HG03196 (cell line): ENCODE results near the gene DUSP5.
A peak's percentile ranks its signal among the peaks of the same experiment; 100 is the strongest.
"Not testable (repeated sequence)": the region's sequence is repeated elsewhere in the genome, so short reads cannot be mapped to it uniquely, and the experiment has no call there.

ENCODE experiments used
- ATAC-seq: cut with Tn5 transposase; IDR thresholded peaks from one replicate; pipeline ENCODE4 v1.9.1; 2021; ENCODE audit not compliant: unreplicated experiment

Gene DUSP5

DNA sequence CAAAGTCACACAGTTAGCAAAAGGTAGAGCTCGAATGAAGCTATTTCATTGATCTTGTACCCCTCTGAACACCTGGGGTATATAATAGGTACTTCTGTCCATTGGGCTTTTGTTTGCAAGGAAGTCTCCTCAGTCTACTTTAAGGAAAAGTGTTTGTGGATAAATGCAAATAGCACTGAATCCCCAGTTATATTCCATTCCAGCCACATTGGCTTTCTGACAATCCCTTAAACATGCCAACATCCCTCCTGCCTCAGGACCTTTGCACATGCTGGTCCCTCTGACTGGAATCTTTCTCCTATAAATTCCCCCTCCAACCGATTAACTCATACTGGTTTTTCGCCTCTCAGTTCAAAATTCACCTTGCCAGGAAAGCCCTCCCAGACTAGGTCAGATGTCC is 17.1 kb downstream of the DUSP5 start:
- no peak for ATAC-seq

- no peak for ATAC-seq
Measured at GRCh38 chr10:110516815-110517492, 19.2 kb downstream of the DUSP5 start.

GRCh38 chr10:110522365-110522988 is 24.8 kb downstream of the DUSP5 start:
- ATAC-seq: no peak

- ATAC-seq: no peak
Measured at GRCh38 chr10:110523736-110524135, 26.0 kb downstream of the DUSP5 start.

DNA sequence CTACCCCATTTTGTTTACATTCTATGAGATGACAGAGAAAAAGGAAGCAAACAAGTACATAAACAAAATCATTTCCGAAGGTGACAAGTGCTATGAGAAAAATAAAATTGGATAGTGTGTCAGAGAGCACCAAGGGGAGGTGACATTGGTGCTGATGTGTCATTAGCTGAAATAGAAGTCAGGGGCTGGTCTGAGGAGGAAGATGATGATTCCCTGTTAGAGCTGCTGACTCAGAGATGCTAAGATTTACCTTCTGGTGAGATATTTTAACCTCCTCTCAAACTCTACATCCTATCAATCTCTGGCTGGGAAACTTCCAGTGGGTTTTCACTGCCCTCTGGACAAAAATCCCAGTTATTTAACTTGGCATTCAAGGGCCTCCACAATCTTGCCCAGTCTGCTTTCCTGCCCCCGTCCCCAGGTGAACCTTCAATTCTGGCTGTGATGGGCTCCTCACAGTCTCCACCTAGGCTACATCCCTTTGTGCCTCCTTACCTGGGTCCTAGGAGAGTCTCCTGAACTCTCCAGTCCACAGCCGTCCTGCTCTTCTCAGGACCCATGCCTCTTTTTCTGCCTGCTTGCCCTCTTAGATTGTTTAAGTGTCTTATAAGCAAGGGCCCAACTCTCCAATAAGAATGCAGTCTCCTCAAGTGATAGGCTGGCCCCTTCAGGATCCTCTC is 26.6 kb downstream of the DUSP5 start:
- ATAC-seq: no peak

DNA sequence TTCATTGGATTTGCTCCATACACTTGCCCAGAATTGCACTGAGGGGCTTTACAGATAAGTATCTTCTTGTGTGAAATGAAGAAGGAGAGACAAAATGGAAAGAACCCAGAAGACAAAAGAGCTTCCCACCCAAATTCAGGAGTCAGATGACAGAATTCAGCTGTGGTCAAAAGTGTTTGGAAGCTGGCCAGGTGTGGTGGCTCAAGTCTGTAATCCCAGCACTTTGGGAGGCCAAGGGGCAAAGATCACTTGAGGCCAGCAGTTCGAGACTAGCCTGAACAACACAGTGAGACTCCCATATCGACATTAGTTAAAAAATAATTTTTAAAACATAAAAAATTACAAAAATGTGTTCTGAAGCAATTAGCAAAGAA is 27.1 kb downstream of the DUSP5 start:
- ATAC-seq: no peak

GRCh38 chr10:110525349-110526260 is 27.9 kb downstream of the DUSP5 start:
- no peak for ATAC-seq

- no peak for ATAC-seq
Measured at GRCh38 chr10:110527731-110528171, 30.0 kb downstream of the DUSP5 start.

DNA sequence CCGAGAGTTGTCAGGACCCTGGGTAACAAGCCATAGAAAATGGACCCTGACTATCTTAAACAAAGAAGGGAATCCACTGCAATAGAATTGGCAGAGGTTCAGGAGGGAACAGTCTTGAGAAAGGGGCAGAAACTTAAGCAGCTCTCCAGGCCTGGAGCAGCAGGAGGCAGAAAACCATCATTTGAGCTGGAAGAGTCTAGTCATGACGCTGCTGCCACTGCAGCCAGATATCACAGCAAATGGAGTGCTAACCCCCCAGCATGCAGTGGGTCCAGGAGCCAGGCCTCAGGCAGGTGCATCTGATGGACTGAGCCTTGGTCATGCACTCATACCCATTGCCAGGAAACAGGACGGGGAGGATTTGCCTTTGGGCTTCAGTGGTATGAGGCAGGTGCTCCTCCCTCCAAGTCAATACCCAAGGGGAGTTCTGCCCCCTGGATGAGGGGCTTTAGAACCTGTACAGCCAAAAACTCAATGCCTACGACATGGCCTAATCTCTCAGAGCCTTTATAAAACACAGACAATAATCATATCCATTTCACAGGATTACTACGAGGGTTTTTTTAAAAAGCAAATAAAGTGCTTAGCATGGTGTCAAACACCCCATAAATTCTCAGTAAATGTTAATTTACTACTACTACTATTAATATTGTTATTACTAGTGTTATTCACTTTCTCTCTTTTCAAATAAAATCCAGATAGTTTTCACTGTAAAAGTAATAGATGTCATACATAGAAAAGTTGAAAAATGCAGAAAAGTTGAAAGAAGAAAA is 30.7 kb downstream of the DUSP5 start:
- no peak for ATAC-seq

- not testable (repeated sequence) for ATAC-seq
Measured at GRCh38 chr10:110528997-110529524, 31.4 kb downstream of the DUSP5 start.

- ATAC-seq: no peak
Measured at GRCh38 chr10:110529596-110530011, 31.9 kb downstream of the DUSP5 start.

DNA sequence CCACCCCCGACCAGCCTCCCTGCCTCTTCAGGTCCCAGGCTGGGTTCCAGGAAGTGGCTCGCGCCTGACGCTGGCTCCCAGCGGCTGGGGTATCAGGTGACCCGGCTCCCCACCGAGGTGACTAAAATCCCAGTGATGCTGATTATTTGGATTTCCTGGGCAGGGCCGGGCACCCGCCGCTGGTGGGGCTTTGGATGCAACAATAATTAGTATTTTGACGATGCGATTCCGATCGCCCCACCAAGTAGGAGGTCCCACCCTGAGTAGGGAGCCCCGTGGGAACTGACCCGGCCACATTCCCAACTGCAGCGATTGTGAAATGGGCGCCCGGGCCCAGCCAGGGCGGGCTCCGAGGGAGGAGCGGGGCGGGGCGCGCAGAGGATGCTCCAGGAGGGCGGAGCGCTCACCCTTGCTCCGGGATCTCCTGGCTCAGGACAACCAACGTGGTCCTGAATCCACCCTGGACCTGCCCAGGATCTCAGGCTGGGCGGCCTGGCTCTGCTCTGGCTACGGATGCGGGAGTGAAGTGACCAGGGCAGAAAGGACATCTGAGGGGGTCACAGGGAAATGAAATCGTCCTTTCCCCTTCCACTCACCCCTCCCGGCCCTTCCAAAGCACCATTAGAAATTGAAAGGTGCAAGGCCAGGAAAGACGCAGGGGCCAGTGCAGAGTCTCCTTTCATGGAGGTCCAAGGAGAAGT is 32.6 kb downstream of the DUSP5 start:
- no peak for ATAC-seq

DNA sequence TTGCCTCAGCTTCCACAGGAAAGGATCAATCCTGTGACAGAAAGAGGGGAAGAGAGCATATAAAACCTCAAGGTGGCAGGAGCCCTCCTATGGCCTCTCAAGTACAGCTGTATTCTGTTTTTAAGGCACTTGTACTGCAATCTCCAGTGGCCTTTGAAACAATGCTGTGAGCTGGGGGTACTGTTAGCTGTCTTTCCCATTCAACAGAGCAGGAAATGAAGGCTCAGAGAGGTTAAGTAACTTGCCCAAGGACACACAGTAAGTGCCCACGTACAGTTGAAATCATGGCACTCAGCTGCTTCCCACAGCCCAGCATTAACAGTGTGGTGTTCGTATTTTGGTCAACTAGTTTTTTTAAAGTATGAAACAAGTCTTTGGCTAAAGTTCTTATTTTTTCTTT is 34.0 kb downstream of the DUSP5 start:
- ATAC-seq: no peak

DNA sequence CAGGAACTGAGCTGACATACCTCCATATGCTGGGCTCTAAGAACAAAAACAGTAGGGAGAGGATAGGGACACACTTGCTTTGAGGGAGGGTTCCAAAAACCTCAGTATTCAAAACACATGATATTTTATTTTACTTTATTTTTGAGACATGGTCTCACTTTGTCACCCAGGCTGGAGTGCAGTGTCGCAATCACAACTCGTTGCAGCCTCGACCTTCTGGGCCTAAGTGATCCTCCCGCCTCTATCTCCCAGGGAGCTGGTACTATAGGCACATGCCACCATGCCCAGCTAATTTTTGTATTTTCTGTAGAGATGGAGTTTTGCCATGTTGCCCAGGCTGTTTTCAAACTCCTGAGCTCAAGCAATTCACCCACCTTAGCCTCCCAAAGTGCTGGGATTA is 34.9 kb downstream of the DUSP5 start:
- not testable (repeated sequence) for ATAC-seq

- no peak for ATAC-seq
Measured at GRCh38 chr10:110533149-110533548, 35.4 kb downstream of the DUSP5 start.

DNA sequence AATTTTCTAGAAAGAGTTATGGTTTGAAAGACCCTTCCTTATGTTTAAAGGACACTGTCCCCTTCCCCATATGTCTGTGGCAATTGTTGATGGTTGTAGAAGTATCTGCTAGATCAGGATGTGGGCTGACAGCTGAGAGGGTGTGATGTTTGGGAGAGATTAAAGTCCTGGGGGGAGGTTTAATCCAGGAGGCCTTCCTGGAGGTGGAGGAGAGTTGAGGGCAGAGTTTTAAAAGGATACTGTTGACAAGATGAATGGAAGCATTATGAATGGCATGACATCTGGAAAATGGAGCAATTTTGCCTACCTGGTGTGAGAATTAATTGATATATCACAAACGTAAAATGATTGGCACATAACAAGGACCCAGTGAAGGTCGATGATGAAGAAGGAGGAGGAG is 36.9 kb downstream of the DUSP5 start:
- ATAC-seq: no peak

DNA sequence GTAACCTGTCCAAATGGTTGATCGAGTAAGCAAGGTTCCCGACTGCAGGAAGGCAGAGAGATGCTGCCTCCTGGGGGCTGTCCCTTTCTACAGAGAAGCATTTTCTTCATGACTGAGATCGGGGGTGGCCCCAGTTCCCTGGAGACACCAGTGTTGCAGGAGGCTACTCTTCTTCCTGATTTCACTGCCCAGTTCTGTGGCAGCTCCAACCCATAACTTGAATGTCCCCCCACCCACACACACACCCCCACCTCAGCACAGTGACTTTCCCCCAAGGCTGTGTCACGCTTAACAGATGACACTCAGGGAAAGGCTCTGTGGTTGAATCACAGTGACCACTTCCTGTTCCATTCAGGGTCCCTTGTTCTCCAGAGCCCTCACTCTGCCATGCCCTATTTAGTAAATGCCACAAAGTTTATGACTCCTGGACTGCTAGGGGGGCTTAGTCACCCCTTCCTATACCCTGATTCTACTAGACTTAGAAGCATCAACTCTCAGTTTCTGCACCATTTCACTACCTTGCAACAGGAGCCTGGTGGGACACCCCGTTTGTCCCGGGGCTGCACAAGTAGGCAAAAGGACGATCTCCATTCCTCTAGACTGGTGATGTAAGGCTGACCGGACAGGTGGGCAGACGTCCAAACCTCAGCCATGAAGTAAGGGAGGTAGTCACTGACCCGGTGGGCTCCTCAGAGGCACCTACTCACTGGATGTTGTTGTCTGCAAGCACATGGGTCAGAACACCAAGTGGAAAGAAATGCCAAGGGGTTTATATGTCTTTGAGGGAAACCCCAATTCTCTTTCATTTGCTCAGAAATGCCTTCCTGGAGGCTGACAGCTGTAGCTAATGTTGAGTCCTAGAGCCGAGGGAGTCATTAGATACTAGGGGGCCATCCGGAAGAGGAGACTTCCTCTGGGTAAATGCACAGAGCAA is 38.5 kb downstream of the DUSP5 start:
- ATAC-seq: peak; percentile 86

DNA sequence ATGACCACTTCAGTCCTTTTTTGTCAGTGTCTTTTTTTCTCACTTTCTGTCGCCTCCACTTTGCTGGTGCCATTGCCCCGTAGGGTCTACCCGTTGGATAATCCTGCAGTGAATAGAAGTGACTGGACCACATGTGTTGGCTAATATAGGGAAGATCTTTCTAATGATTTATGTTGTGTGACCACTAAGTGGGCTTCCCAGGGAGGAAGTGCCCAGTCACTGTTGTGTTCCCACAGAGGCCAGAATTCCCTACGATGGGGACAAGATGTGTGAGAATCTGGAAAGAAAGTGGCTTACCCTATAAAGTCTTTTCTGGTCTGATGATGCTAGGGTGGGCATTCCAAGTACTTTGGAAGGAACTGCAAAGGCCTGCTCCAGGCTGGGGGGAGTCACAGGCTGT is 41.4 kb downstream of the DUSP5 start:
- ATAC-seq: no peak

- ATAC-seq: no peak
Measured at GRCh38 chr10:110540031-110540430, 42.3 kb downstream of the DUSP5 start.
